Measurements from ENCODE around the gene TMBIM1. TPM values are rescaled to one million over a fixed set of nuclear protein-coding genes. Genes with fewer than 3 reads are reported as not detected.

The TMBIM1 gene
- total and polyA plus RNA-seq, 8 donors = 94.6 to 318 (median 129) TPM

GRCh38 chr2:218280260-218280870 lies 11.9 kb downstream of the TMBIM1 start:
- DNase-seq = no peak
- no peaks in the 10 kb centered on the region for H3K9me3 ChIP-seq
- no peak overlapping the region for H3K4me3 ChIP-seq
- peaks cover 65 to 82% (median 73%) of the 10 kb centered on the region in 4 donors for H3K36me3 ChIP-seq
- H3K4me1 ChIP-seq = peaks cover 44 to 90% (median 78%) of the 10 kb centered on the region in 4 donors
- H3K27ac ChIP-seq = peak overlapping the region in 4 of 5 donors; percentile 85 to 100 (median 94)
- intact Hi-C loops (cut with DNase I; ENCODE audit: low total_unique reads) = no loop called here
- TF ChIP-seq EP300 (IDR thresholded peaks at IDR 0.05) (no peak), POLR2AphosphoS5 (IDR thresholded peaks at IDR 0.05) (no peak), POLR2A (IDR thresholded peaks at IDR 0.05) (no peak), CTCF (IDR thresholded peaks at IDR 0.05) (no peak)
- no peaks in the 10 kb centered on the region for H3K27me3 ChIP-seq
- WGBS, 5 donors = 87 to 92% (median 90%) methylated on average over 14 of the region's 14 CpGs

- WGBS, 5 donors = 71 to 81% (median 75%) methylated on average over 14 to 16 of the region's 16 CpGs
- TF ChIP-seq CTCF (IDR thresholded peaks at IDR 0.05) = no peak
- no peak for TF ChIP-seq POLR2AphosphoS5 (IDR thresholded peaks at IDR 0.05)
- no peak for TF ChIP-seq POLR2A (IDR thresholded peaks at IDR 0.05)
- no peak for TF ChIP-seq EP300 (IDR thresholded peaks at IDR 0.05)
- H3K27ac ChIP-seq = peak overlapping the region in 4 of 5 donors; percentile 13 to 99 (median 88)
- H3K4me3 ChIP-seq = no peak overlapping the region
- intact Hi-C loops (cut with DNase I; ENCODE audit: low total_unique reads) = no loop called here
- DNase-seq = no peak
- peaks cover 81 to 98% (median 87%) of the 10 kb centered on the region in 4 donors for H3K36me3 ChIP-seq
- no peaks in the 10 kb centered on the region for H3K9me3 ChIP-seq
- H3K27me3 ChIP-seq = no peaks in the 10 kb centered on the region
- H3K4me1 ChIP-seq = peaks cover 28 to 90% (median 73%) of the 10 kb centered on the region in 4 donors
These were observed 13.6 kb downstream of the TMBIM1 start for GRCh38 chr2:218278531-218279360.

- no peak for TF ChIP-seq POLR2AphosphoS5 (IDR thresholded peaks at IDR 0.05)
- no peak for DNase-seq
- H3K4me3 ChIP-seq = no peak overlapping the region
- no peaks in the 10 kb centered on the region for H3K27me3 ChIP-seq
- intact Hi-C loops (cut with DNase I; ENCODE audit: low total_unique reads) = no loop called here
- WGBS, 5 donors = 33 to 64% (median 59%) methylated on average over 7 of the region's 7 CpGs
- H3K36me3 ChIP-seq = peaks cover 84 to 95% (median 88%) of the 10 kb centered on the region in 4 donors
- peak overlapping the region in 4 of 5 donors; percentile 17 to 99 (median 88) for H3K27ac ChIP-seq
- H3K4me1 ChIP-seq = peaks cover 23 to 90% (median 70%) of the 10 kb centered on the region in 4 donors
- no peaks in the 10 kb centered on the region for H3K9me3 ChIP-seq
These were observed 14.4 kb downstream of the TMBIM1 start for GRCh38 chr2:218277921-218278320.

- H3K4me1 ChIP-seq = peaks cover 21 to 90% (median 70%) of the 10 kb centered on the region in 4 donors
- H3K9me3 ChIP-seq = no peaks in the 10 kb centered on the region
- H3K27ac ChIP-seq = peak overlapping the region; percentile 2 to 99 (median 85)
- no peak for TF ChIP-seq EP300 (IDR thresholded peaks at IDR 0.05)
- TF ChIP-seq CTCF (IDR thresholded peaks at IDR 0.05) = peak in 1 of 7 experiments; percentile 32
- no peak for TF ChIP-seq POLR2AphosphoS5 (IDR thresholded peaks at IDR 0.05)
- H3K4me3 ChIP-seq = no peak overlapping the region
- intact Hi-C loops (cut with DNase I; ENCODE audit: low total_unique reads) = no loop called here
- no peaks in the 10 kb centered on the region for H3K27me3 ChIP-seq
- peak in 1 of 2 donors; percentile 15 for DNase-seq
- WGBS, 5 donors = 66 to 79% (median 71%) methylated on average over 11 to 12 of the region's 12 CpGs
- H3K36me3 ChIP-seq = peaks cover 84 to 88% (median 87%) of the 10 kb centered on the region in 4 donors
These were observed 15.1 kb downstream of the TMBIM1 start for GRCh38 chr2:218276986-218277755.

Data from stomach (tissue), 9 donors.